DND-41 (cell line): Measurements from ENCODE around the gene CACNA2D4.

Experiments
- CTCF ChIP-seq: IDR thresholded peaks from 2 replicates; pipeline ENCODE4 v1.5.1; 2012; ENCODE audit warnings: borderline replicate concordance, low read length, moderate library complexity, mild to moderate bottlenecking; ENCODE audit not compliant: poor library complexity, severe bottlenecking; ENCODE audit errors: extremely low read depth
- EZH2 ChIP-seq: IDR thresholded peaks from 3 replicates; pipeline ENCODE4 v1.6.1; 2012; ENCODE audit warnings: borderline replicate concordance, low read depth, mild to moderate bottlenecking, moderate library complexity, low read length, inconsistent platforms; ENCODE audit not compliant: severe bottlenecking

- TF ChIP-seq CTCF (no peak), EZH2 (no peak)
Observed at GRCh38 chr12:1882405-1882804, 36.0 kb downstream of the CACNA2D4 start.
